Astrocyte of the cerebellum (primary cell): ENCODE results near the gene CKS1B.
"Not testable (repeated sequence)": the region's sequence is repeated elsewhere in the genome, so short reads cannot be mapped to it uniquely, and the experiment has no call there.

Source experiments
- DNase-seq: peaks from one replicate; pipeline ENCODE4 v3.0.0-alpha.2; 2011; ENCODE audit warnings: low read depth
- H3K4me3 ChIP-seq: 2 replicates; pipeline ENCODE4 v1.5.1; 2011; ENCODE audit warnings: mild to moderate bottlenecking, low read depth, low read length, moderate library complexity
- in situ Hi-C: cut with HindIII; loops from 2 replicates; pipeline ENCODE4 v1.10.0; 2017; ENCODE audit warnings: low sequenced_read_pairs
- TF ChIP-seq, protein P1 (sequence below): IDR thresholded peaks from 2 replicates; pipeline ENCODE4 v1.5.1; 2012; ENCODE audit warnings: low read length, low read depth, moderate library complexity, mild to moderate bottlenecking; ENCODE audit errors: missing control alignments

CKS1B gene

DNA sequence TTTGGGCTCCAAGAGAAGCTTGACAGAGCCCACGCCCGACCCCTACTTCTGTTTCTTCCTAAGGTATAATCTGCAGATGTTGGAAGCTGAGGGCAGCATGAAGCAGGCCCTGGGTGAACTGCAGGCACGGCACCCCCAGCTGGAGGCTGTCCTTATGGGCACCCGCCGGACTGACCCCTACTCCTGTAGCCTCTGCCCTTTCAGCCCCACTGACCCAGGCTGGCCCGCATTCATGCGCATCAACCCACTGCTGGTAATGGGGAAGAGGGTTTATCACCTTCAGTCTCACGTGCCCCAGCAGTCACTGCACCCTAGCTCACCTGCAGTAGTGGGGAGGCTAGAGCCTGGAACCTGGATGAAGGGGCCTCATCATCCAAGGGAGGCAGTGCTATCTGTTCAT is 15.8 kb downstream of the CKS1B start:
- TF ChIP-seq, protein P1, sequence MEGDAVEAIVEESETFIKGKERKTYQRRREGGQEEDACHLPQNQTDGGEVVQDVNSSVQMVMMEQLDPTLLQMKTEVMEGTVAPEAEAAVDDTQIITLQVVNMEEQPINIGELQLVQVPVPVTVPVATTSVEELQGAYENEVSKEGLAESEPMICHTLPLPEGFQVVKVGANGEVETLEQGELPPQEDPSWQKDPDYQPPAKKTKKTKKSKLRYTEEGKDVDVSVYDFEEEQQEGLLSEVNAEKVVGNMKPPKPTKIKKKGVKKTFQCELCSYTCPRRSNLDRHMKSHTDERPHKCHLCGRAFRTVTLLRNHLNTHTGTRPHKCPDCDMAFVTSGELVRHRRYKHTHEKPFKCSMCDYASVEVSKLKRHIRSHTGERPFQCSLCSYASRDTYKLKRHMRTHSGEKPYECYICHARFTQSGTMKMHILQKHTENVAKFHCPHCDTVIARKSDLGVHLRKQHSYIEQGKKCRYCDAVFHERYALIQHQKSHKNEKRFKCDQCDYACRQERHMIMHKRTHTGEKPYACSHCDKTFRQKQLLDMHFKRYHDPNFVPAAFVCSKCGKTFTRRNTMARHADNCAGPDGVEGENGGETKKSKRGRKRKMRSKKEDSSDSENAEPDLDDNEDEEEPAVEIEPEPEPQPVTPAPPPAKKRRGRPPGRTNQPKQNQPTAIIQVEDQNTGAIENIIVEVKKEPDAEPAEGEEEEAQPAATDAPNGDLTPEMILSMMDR: no peak
- DNase-seq: no peak
- in situ Hi-C loops: no loop called here
- no peak overlapping the region for H3K4me3 ChIP-seq

DNA sequence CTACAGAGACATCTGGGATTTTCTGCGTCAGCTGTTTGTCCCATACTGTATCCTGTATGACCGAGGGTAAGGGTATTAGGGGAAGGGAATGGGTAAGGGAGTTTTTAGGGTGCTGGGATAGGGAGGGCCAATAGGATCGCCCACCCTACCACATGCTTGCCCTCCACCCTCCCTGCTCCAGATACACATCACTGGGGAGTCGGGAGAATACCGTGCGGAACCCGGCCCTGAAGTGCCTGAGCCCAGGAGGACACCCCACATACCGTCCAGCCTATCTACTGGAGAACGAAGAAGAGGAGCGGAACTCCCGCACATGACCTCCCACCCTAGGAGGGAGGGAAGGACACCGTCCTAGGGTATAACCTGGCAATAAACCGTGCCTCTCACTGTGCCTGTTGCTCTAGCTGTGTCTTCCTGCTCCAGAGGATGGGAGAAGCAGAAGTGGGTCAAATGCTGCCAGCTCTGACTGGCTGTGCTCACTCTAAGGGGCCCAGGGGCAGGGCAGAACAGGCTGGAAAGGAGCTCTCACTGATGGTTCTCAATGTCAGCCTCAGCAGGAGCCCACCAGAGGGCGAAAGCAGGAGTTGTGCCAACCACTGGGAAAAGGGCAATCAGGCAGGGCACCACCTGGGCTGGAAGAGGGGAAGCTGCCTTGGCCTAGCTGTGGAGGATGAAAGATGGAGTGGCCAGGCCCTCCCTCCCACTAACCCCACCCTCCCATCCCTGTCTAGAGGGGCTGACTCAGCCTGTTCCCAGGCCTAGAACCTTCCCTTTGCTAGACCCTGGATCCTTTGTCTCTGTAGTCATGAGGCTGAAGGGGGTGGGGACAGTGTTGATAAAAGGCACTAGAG is 18.5 kb downstream of the CKS1B start:
- no peak for DNase-seq

DNA sequence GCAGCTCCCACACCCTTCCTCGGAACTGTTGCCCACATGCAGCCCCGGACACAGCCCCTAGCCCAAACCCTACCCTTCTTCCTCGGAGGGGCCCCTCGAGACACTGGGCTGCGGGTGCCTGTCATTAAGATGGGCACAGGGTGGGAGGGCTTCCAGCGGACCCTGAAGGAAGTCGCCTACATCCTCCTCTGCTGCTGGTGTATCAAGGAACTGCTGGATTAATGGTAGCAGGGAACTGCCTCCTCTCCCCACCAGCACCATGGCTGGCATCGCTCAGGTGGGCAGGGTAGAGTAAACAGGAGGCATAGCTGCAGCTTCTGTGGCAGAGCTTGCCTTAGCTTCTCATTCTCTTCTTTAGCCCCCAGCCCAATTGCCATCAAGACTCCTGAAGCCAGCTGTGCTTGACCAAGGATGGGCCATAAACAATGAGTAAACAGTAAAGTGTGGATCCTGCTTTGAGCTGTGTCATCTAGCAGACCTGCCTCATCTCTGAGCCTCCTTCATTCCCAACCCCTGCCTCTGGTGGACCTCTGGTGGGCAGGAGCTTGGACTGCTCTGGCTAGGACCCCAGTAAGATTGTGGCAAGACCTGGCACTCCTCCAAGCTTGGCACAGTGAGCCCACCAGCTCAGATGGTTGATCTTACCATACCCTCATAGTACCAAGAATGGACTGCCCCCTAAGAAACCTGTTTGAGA is 19.2 kb downstream of the CKS1B start, which contains the start of gene LENEP:
LENEP (plus strand) TSS at position 15 of the 697 bp plus-strand sequence; CDS start at position 37, 22 bp downstream.
- no peak for DNase-seq
- in situ Hi-C loops: no loop called here
- H3K4me3 ChIP-seq: no peak within 1 kb of the TSS
- TF ChIP-seq, protein P1: no peak

More for the DNA sequence above, 18.5 kb downstream of the CKS1B start:
- in situ Hi-C loops: no loop called here
- TF ChIP-seq, protein P1: peak; percentile 18
- H3K4me3 ChIP-seq: no peak overlapping the region

DNA sequence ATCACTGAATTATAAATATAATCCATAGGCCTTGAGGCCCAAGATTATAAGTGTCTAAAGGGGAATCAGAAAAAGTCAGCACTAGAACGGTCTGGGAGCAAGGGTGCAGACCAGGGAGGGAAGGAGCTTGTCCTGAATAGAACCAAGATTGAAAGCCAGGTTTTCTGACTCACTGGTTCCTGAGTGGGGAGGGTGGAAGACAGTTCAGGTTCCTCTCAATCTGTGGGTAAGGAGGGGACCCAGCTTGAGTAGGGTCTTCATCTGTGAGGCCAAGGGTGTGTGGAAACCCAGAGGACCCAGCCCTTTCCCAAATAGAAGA is 19.7 kb downstream of the CKS1B start:
- in situ Hi-C loops: no loop called here
- TF ChIP-seq, protein P1: no peak
- H3K4me3 ChIP-seq: no peak overlapping the region
- no peak for DNase-seq

DNA sequence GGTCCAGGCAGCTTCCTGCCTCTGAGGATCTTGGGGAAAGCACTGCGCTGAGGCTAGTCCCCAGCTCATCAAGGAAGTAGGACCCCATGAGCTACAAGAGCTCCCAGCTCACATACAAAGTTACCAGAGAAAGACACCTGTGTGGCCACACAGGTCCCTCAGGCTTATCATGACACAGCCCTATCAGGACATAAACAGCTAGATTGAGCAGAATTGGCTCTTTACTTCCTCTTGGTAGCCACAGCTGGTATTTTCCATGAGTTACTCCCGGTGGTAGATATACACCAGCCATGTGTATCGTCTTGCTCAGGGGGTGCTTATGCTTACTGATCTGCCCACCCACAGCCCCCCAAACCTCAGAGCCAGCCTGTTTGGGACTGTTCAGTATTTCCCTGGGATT is 20.1 kb downstream of the CKS1B start:
- no peak overlapping the region for H3K4me3 ChIP-seq
- no peak for DNase-seq
- TF ChIP-seq, protein P1: no peak
- in situ Hi-C loops: no loop called here

DNA sequence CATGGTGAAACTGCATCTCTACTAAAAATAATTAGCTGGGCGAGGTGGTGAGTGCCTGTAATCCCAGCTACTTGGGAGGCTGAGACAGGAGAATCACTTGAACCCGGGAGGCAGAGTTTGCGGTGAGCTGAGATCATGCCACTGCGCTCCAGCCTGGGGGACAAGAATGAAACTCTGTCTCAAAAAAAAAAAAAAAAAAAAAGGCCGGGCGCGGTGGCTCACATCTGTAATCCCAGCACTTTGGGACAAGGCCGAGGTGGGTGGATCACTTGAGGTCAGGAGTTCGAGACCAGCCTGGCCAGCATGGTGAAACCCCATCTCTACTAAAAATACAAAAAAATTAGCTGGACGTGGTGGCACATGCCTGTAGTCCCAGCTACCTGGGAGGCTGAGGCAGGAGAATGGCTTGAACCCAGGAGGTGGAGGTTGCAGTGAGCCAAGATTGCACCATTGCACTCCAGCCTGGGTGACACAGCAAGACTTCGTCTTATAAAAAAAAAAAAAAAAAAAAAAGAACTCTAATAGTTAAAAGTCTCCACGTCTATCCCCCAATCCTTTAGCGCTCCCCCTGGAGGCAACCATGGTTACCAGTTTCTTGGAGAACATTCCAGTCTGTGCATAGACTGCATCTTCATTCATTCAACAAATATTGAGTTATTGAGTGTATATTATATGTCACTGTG is 21.0 kb downstream of the CKS1B start:
- TF ChIP-seq, protein P1: peak; percentile 58
- H3K4me3 ChIP-seq, in situ Hi-C loops: not testable (repeated sequence)
- DNase-seq: peak; percentile 60
